OCI-LY1 (cell line): Measurements from ENCODE around the gene OR13C5.

Source experiments
- H2AFZ ChIP-seq: fragments of 200-600 bp; sonication (generic), shearing (Covaris generic); 2 replicates; pipeline ENCODE4 v1.6.0; 2014; ENCODE audit warnings: antibody characterized with exemption, mild to moderate bottlenecking, low read length
- H3F3A ChIP-seq: fragments of 200-600 bp; sonication (generic), shearing (Covaris generic); 2 replicates; pipeline ENCODE4 v1.6.0; 2014; ENCODE audit warnings: mild to moderate bottlenecking, antibody characterized with exemption, low read length, moderate library complexity; ENCODE audit not compliant: insufficient read depth
- H3K27ac ChIP-seq: fragments of 200-600 bp; sonication (generic); 2 replicates; pipeline ENCODE4 v1.5.1; 2014; ENCODE audit warnings: low read length, mixed run types, mild to moderate bottlenecking, low read depth; ENCODE audit not compliant: poor library complexity, severe bottlenecking
- H3K27me3 ChIP-seq: fragments of 200-600 bp; sonication (generic); 2 replicates; pipeline ENCODE4 v1.6.0; 2014; ENCODE audit warnings: antibody characterized with exemption, mild to moderate bottlenecking, low read length, moderate library complexity; ENCODE audit not compliant: insufficient read depth
- H3K36me3 ChIP-seq: fragments of 200-600 bp; sonication (generic); 2 replicates; pipeline ENCODE4 v1.6.1; 2014; ENCODE audit warnings: mild to moderate bottlenecking, antibody characterized with exemption, low read length, moderate library complexity, mixed read lengths; ENCODE audit not compliant: insufficient read depth
- H3K4me1 ChIP-seq: fragments of 200-600 bp; sonication (generic); 2 replicates; pipeline ENCODE4 v1.5.1; 2014; ENCODE audit warnings: mild to moderate bottlenecking, low read length, moderate library complexity; ENCODE audit not compliant: insufficient read depth, severe bottlenecking
- H3K4me2 ChIP-seq: fragments of 200-600 bp; sonication (generic), shearing (Covaris generic); 2 replicates; pipeline ENCODE4 v1.6.1; 2014; ENCODE audit warnings: low read length
- H3K4me3 ChIP-seq: fragments of 200-600 bp; sonication (generic); 2 replicates; pipeline ENCODE4 v1.5.1; 2014; ENCODE audit warnings: low read length, low read depth, mild to moderate bottlenecking, mixed read lengths; ENCODE audit not compliant: poor library complexity, severe bottlenecking
- H3K79me2 ChIP-seq: fragments of 200-600 bp; shearing (Covaris generic); 2 replicates; pipeline ENCODE4 v1.6.1; 2016; ENCODE audit warnings: mixed run types, low read length, mixed read lengths; ENCODE audit not compliant: insufficient read depth
- H3K9ac ChIP-seq: fragments of 200-600 bp; sonication (generic), shearing (Covaris generic); 2 replicates; pipeline ENCODE4 v1.6.1; 2014; ENCODE audit warnings: mild to moderate bottlenecking, low read length, mixed read lengths
- H3K9me2 ChIP-seq: fragments of 200-600 bp; sonication (generic), shearing (Covaris generic); 2 replicates; pipeline ENCODE4 v1.6.1; 2014; ENCODE audit warnings: low read depth, mild to moderate bottlenecking, low read length, mixed read lengths
- H3K9me3 ChIP-seq: fragments of 200-600 bp; shearing (Covaris generic); 2 replicates; pipeline ENCODE4 v1.6.1; 2014; ENCODE audit warnings: low read length, mixed read lengths
- H4K20me1 ChIP-seq: fragments of 200-600 bp; sonication (generic), shearing (Covaris generic); 2 replicates; pipeline ENCODE4 v1.6.0; 2016; ENCODE audit warnings: mild to moderate bottlenecking, low read length; ENCODE audit not compliant: insufficient read depth
- CTCF ChIP-seq: fragments of 200-600 bp; sonication (generic), shearing (Covaris generic); IDR thresholded peaks from 2 replicates; pipeline ENCODE4 v1.5.1; 2017; ENCODE audit warnings: mild to moderate bottlenecking, antibody characterized with exemption, low read length, moderate library complexity, mixed read lengths
- EZH2 ChIP-seq: fragments of 200-600 bp; sonication (generic), shearing (Covaris generic); IDR thresholded peaks from 2 replicates; pipeline ENCODE4 v1.8.0; 2017; ENCODE audit warnings: borderline replicate concordance, mixed run types, mild to moderate bottlenecking, antibody characterized with exemption, low read length, moderate library complexity, mixed read lengths

OR13C5 gene

GRCh38 chr9:104568868-104569267, 30.3 kb downstream of the OR13C5 start, which contains the start of gene OR13C8:
Gene OR13C8, plus strand, starts transcription at chr9:104569168. Its CDS starts 0 bp downstream, at chr9:104569168.
- Histone ChIP-seq H3K27me3 (no peaks in the 10 kb centered on the region), H3K4me2 (no peak within 1 kb of the TSS), H2AFZ (no peak within 1 kb of the TSS), H4K20me1 (no peaks in the 10 kb centered on the region), H3K9me2 (no peaks in the 10 kb centered on the region), H3K4me3 (no peak within 1 kb of the TSS), H3K4me1 (no peaks in the 10 kb centered on the region), H3K79me2 (no peaks in the 10 kb centered on the region), H3K9ac (no peak within 1 kb of the TSS), H3F3A (no peaks in the 10 kb centered on the region), H3K36me3 (no peaks in the 10 kb centered on the region), H3K27ac (no peak within 1 kb of the TSS), H3K9me3 (no peaks in the 10 kb centered on the region)
- no peak for TF ChIP-seq EZH2
- no peak for TF ChIP-seq CTCF

GRCh38 chr9:104564358-104564757, 34.9 kb downstream of the OR13C5 start:
- Histone ChIP-seq H2AFZ (no peak overlapping the region), H3K4me1 (no peaks in the 10 kb centered on the region), H3K4me2 (no peak overlapping the region), H3K9me3 (no peaks in the 10 kb centered on the region), H3K79me2 (no peaks in the 10 kb centered on the region), H3F3A (no peaks in the 10 kb centered on the region), H3K9me2 (no peaks in the 10 kb centered on the region), H4K20me1 (no peaks in the 10 kb centered on the region), H3K9ac (no peak overlapping the region), H3K27me3 (no peaks in the 10 kb centered on the region), H3K27ac (no peak overlapping the region), H3K4me3 (no peak overlapping the region), H3K36me3 (no peaks in the 10 kb centered on the region)
- no peak for TF ChIP-seq EZH2
- TF ChIP-seq CTCF: no peak

DNA sequence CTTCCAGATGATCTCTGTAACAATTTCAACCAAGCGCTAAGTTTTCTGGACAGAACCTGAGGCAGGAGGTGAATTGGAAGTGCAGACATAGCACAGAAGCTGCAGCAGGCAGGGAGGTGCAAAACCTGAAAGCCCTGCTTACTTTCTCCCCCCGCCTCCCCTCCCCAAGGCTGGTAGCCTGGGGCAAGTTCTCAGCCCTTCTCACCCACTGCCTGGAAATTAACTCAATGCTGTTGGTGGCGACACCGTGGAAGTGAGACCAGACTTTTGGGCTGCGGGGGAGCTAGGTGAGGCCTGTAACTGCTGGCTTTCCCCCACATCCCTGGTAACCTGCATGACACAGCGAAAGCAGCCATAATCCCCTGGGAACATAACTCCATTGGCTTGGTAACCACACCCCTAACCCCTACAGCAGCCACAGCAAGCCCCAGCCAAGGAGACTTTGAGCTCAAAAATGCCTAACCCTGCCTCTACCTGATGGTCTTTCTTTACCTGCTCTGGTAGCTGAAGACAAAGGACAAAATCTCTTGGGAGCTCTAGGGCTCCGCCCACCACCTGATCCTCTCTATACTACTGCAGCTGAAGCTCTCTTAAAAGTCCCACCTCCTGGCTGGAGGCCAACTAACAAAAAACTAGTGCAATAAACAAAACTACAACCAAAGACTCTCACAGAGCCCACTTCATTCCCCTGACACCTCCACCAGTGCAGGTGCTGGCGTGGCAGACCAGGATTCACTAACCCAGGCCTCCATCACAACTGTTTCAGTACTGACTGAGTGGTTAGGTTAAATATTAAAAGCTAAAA, 42.2 kb downstream of the OR13C5 start:
- Histone ChIP-seq H3K79me2 (no peaks in the 10 kb centered on the region), H3K9me3 (no peaks in the 10 kb centered on the region), H3K27ac (no peak overlapping the region), H3K4me3 (no peak overlapping the region), H4K20me1 (no peaks in the 10 kb centered on the region), H3K4me1 (no peaks in the 10 kb centered on the region), H3K4me2 (no peak overlapping the region), H3K36me3 (no peaks in the 10 kb centered on the region), H3F3A (no peaks in the 10 kb centered on the region), H3K9ac (no peak overlapping the region), H3K9me2 (no peaks in the 10 kb centered on the region), H2AFZ (no peak overlapping the region), H3K27me3 (no peaks in the 10 kb centered on the region)
- TF ChIP-seq CTCF: no peak
- no peak for TF ChIP-seq EZH2
